HCT116 (cell line): Measurements from ENCODE around the gene CSPG4. TPM values are rescaled to one million over a fixed set of nuclear protein-coding genes. Genes with fewer than 3 reads are reported as not detected.

Experiments used
- ATAC-seq: fragments of 200-7000 bp; cut with Tn5 transposase; 2 replicates; pipeline ENCODE4 v1.9.1; 2020; ENCODE audit warnings: mild to moderate bottlenecking, moderate library complexity
- BruUV-seq: library from RNA; stranded (reverse); fragments of 400-500 nt; replicated peaks from 2 replicates; lab custom pipeline; 2021; lab: Mats Ljungman, UMichigan
- CTCF ChIA-PET: fragments of 300-600 bp; sonication (Branson Sonifier 250); formaldehyde crosslinking; loops from one replicate; lab custom pipeline; 2021; ENCODE audit warnings: antibody characterized with exemption; lab: Charles Lee
- POLR2A ChIA-PET: fragments of 300-600, 350-600 bp; sonication (Branson Sonifier 250); formaldehyde crosslinking; loops from one replicate; lab custom pipeline; 2021; ENCODE audit warnings: antibody characterized with exemption; lab: Charles Lee
- RAD21 ChIA-PET, 2 experiments: fragments of 300-600 bp; sonication (Branson Sonifier 250); formaldehyde crosslinking; loops; one replicate each; lab custom pipeline; 2023; ENCODE audit warnings: low total read pairs in 2 of 2; ENCODE audit not compliant: uncharacterized antibody in 2 of 2, unreplicated experiment in 2 of 2, low non-redundant PET in 1 of 2; lab: Charles Lee
- DNase-seq: peaks from one replicate; pipeline ENCODE4 v3.0.0-alpha.2; 2010; ENCODE audit warnings: low read depth, low spot score
- H2AFZ ChIP-seq: fragments of 200-600 bp; shearing (Covaris generic), sonication (generic); 2 replicates; pipeline ENCODE4 v1.6.1; 2017; ENCODE audit warnings: low read depth, mixed run types, mixed read lengths, antibody characterized with exemption, low read length; ENCODE audit not compliant: poor library complexity, severe bottlenecking
- H3K27ac ChIP-seq: 2 replicates; pipeline ENCODE4 v1.5.1; 2012; ENCODE audit warnings: low read depth, low read length
- H3K27me3 ChIP-seq: fragments of 200-600 bp; sonication (generic); 2 replicates; pipeline ENCODE4 v1.6.1; 2016; ENCODE audit warnings: mixed run types, low read length, mixed read lengths; ENCODE audit not compliant: insufficient read depth
- H3K36me3 ChIP-seq, 2 experiments: fragments of 200-500 bp in 1 of 2; fragments of 200-600 bp in 1 of 2; sonication (Bioruptor generic) in 1 of 2; sonication (generic) in 1 of 2; 2 replicates each; pipeline versions ENCODE4 v1.5.1 to v1.6.1; 2014 to 2016; ENCODE audit warnings: low read length in 2 of 2, inconsistent platforms in 1 of 2, mixed read lengths in 1 of 2, mixed run types in 1 of 2; ENCODE audit not compliant: insufficient read depth in 2 of 2, control insufficient read depth in 1 of 2
- H3K4me1 ChIP-seq, 2 experiments: fragments of 200-600 bp in 1 of 2; sonication (generic) in 1 of 2; 2 replicates each; pipeline versions ENCODE4 v1.5.1 to v1.6.1; 2012 to 2017; ENCODE audit warnings: low read length in 2 of 2, inconsistent platforms in 1 of 2, mild to moderate bottlenecking in 1 of 2, mixed read lengths in 1 of 2, mixed run types in 1 of 2, moderate library complexity in 1 of 2; ENCODE audit not compliant: insufficient read depth in 2 of 2, control insufficient read depth in 1 of 2
- H3K4me2 ChIP-seq: fragments of 200-600 bp; sonication (generic); 2 replicates; pipeline ENCODE4 v1.6.1; 2017; ENCODE audit warnings: mixed run types, low read length, mixed read lengths
- H3K4me3 ChIP-seq, 2 experiments: fragments of 200-600 bp in 1 of 2; sonication (generic) in 1 of 2; replicated peaks in 1 of 2; 2 replicates each; pipeline ENCODE4 v1.5.1; 2011 to 2016; ENCODE audit warnings: low read length in 2 of 2, control low read depth in 1 of 2, low read depth in 1 of 2, mild to moderate bottlenecking in 1 of 2, mixed read lengths in 1 of 2, mixed run types in 1 of 2
- H3K79me2 ChIP-seq: fragments of 200-600 bp; sonication (generic); 2 replicates; pipeline ENCODE4 v1.6.1; 2017; ENCODE audit warnings: mild to moderate bottlenecking, mixed run types, low read length, moderate library complexity, mixed read lengths; ENCODE audit not compliant: insufficient read depth
- H3K9ac ChIP-seq: fragments of 200-600 bp; sonication (generic); 2 replicates; pipeline ENCODE4 v1.6.1; 2016; ENCODE audit warnings: low read length, mixed read lengths
- H3K9me2 ChIP-seq: fragments of 200-600 bp; sonication (generic), shearing (Covaris generic); 2 replicates; pipeline ENCODE4 v1.6.1; 2017; ENCODE audit warnings: mixed run types, mild to moderate bottlenecking, moderate library complexity; ENCODE audit not compliant: insufficient read depth
- H3K9me3 ChIP-seq, 2 experiments: fragments of 200-500 bp in 1 of 2; fragments of 200-600 bp in 1 of 2; sonication (Bioruptor generic) in 1 of 2; sonication (generic) in 1 of 2; 2 replicates each; pipeline ENCODE4 v1.6.1; 2014 to 2017; ENCODE audit warnings: low read length in 2 of 2, mixed read lengths in 2 of 2, inconsistent platforms in 1 of 2, low read depth in 1 of 2, mild to moderate bottlenecking in 1 of 2, mixed run types in 1 of 2, moderate library complexity in 1 of 2; ENCODE audit not compliant: control insufficient read depth in 1 of 2, insufficient read depth in 1 of 2
- H4K20me1 ChIP-seq: fragments of 200-600 bp; sonication (generic), shearing (Covaris generic); 2 replicates; pipeline ENCODE4 v1.6.1; 2017; ENCODE audit warnings: mixed run types, mild to moderate bottlenecking, moderate library complexity; ENCODE audit not compliant: insufficient read depth
- CEBPB ChIP-seq: IDR thresholded peaks from 2 replicates; pipeline ENCODE4 v1.6.1; 2012; ENCODE audit warnings: low read depth
- EGR1 ChIP-seq: IDR thresholded peaks from 2 replicates; pipeline ENCODE4 v1.6.1; 2012; ENCODE audit warnings: low read depth
- EZH2phosphoT487 ChIP-seq: fragments of 200-600 bp; IDR thresholded peaks from 2 replicates; pipeline ENCODE4 v1.6.1; 2018; ENCODE audit warnings: antibody characterized with exemption, borderline replicate concordance
- JUND ChIP-seq: IDR thresholded peaks from 2 replicates; pipeline ENCODE4 v1.6.1; 2012
- RAD21 ChIP-seq: IDR thresholded peaks from 2 replicates; pipeline ENCODE4 v1.6.1; 2012; ENCODE audit warnings: low read depth, mild to moderate bottlenecking
- SIN3A ChIP-seq: IDR thresholded peaks from 2 replicates; pipeline ENCODE4 v1.6.1; 2012; ENCODE audit warnings: low read depth
- TCF7L2 ChIP-seq: IDR thresholded peaks from 2 replicates; pipeline ENCODE4 v1.7.0; 2011; ENCODE audit warnings: borderline replicate concordance, inconsistent platforms; ENCODE audit not compliant: insufficient read depth, insufficient read length; ENCODE audit errors: extremely low read depth
- ZBTB33 ChIP-seq: IDR thresholded peaks from 2 replicates; pipeline ENCODE4 v1.6.1; 2011; ENCODE audit warnings: mild to moderate bottlenecking, low read length, moderate library complexity; ENCODE audit not compliant: insufficient replicate concordance; ENCODE audit errors: extremely low read depth
- ZFX ChIP-seq: fragments of 450-650 bp; IDR thresholded peaks from 2 replicates; pipeline ENCODE4 v1.6.1; 2017
- intact Hi-C: fragments of 100-400 bp; cut with micrococcal nuclease; formaldehyde crosslinking; loops from 2 replicates; pipeline ENCODE4 v1.10.0; 2022
- total RNA-seq: library from RNA; stranded (reverse); gene quantifications from one replicate; pipeline ENCODE4 v1.2.1, GENCODE V29; 2021; ENCODE audit not compliant: unreplicated experiment

Gene CSPG4
- total RNA-seq, 1 experiment from 2014 or later: 18.1 TPM

- no peak for TF ChIP-seq EGR1
- no peak for TF ChIP-seq RAD21
Observed at GRCh38 chr15:75672646-75673425, 39.8 kb downstream of the CSPG4 start (continued).

- Histone ChIP-seq H4K20me1 (no peaks in the 10 kb centered on the region), H3K27me3 (no peaks in the 10 kb centered on the region), H3K4me2 (peak overlapping the region; percentile 47), H3K4me1 (peaks cover 42 to 71% of the 10 kb centered on the region in 2 experiments), H3K9me2 (no peaks in the 10 kb centered on the region), H3K9ac (peak overlapping the region; percentile 34; the same call in 1 of the 2 replicates), H3K9me3 (no peaks in the 10 kb centered on the region), H3K27ac (no peak overlapping the region), H3K4me3 (no peak overlapping the region), H3K79me2 (no peaks in the 10 kb centered on the region), H2AFZ (no peak overlapping the region), H3K36me3 (no peaks in the 10 kb centered on the region)
- no peak for TF ChIP-seq ZBTB33
- TF ChIP-seq EZH2phosphoT487: no peak
- TF ChIP-seq RAD21: no peak
- TF ChIP-seq ZFX: no peak
- no peak for TF ChIP-seq JUND
- no peak for TF ChIP-seq SIN3A
- no peak for TF ChIP-seq CEBPB
- TF ChIP-seq TCF7L2: no peak
- CTCF ChIA-PET: interaction anchor here (0.6 kb wide), 1 partner anchor 11 kb away, joined by 3 read pairs; no protein-coding TSS in a partner anchor
- ATAC-seq: no peak
- RAD21 ChIA-PET: interaction anchor here in 1 of 2 experiments (1.2 kb wide), 1 partner anchor 30 kb away, joined by 3 read pairs; no protein-coding TSS in a partner anchor
- intact Hi-C loops: no loop called here
- BruUV-seq: no TSS peak
- POLR2A ChIA-PET: interaction anchor here (0.8 kb wide), 1 partner anchor 11 kb away, joined by 6 read pairs; no protein-coding TSS in a partner anchor
- no peak for DNase-seq
Observed at GRCh38 chr15:75671730-75672602, 40.7 kb downstream of the CSPG4 start.
